Erythroblast (primary cell): ENCODE measurements around the gene GUK1.
A peak's percentile ranks its signal among the peaks of the same experiment; 100 is the strongest.
"Not testable (repeated sequence)": the region's sequence is repeated elsewhere in the genome, so short reads cannot be mapped to it uniquely, and the experiment has no call there.

ENCODE experiments used
- DNase-seq, 2 experiments: peaks; one replicate each; lab custom pipeline; 2025; lab: John Stamatoyannopoulos, UW
- GATA1 ChIP-seq: IDR thresholded peaks from 2 replicates; pipeline ENCODE4 v1.6.1; 2011; ENCODE audit warnings: low read depth, mild to moderate bottlenecking, control low read depth, low read length, moderate library complexity
- POLR2A ChIP-seq: IDR thresholded peaks from 2 replicates; pipeline ENCODE4 v1.6.1; 2011; ENCODE audit warnings: mild to moderate bottlenecking, low read length

GUK1 gene

GRCh38 chr1:228109073-228109961, 30.8 kb upstream of the GUK1 start, which contains the start of gene MRPL55:
TSS of gene MRPL55 (minus strand) at chr1:228109299. CDS start at chr1:228108260, 1,039 bp downstream.
- TF ChIP-seq POLR2A, result peak; percentile 91
- TF ChIP-seq GATA1, result no peak

GRCh38 chr1:228109962-228110488, 30.1 kb upstream of the GUK1 start:
- peak; percentile 53 to 64 for DNase-seq
- no peak for TF ChIP-seq GATA1
- TF ChIP-seq POLR2A, result no peak

More at GRCh38 chr1:228109073-228109961, 30.8 kb upstream of the GUK1 start, which contains the start of gene MRPL55:
- peak; percentile 98 to 99 for DNase-seq

- TF ChIP-seq POLR2A, result no peak
- no peak for TF ChIP-seq GATA1
- DNase-seq, result no peak
Measured at GRCh38 chr1:228110556-228110955, 29.5 kb upstream of the GUK1 start.

- DNase-seq, result not testable (repeated sequence)
Measured at GRCh38 chr1:228111315-228111714, 28.8 kb upstream of the GUK1 start.

- TF ChIP-seq POLR2A (no peak), GATA1 (no peak)
- DNase-seq, result no peak
Measured at GRCh38 chr1:228112167-228112566, 27.9 kb upstream of the GUK1 start.

- DNase-seq, result no peak
- TF ChIP-seq GATA1, result no peak
- TF ChIP-seq POLR2A, result no peak
Measured at GRCh38 chr1:228112617-228113016, 27.5 kb upstream of the GUK1 start.

GRCh38 chr1:228114827-228115226, 25.3 kb upstream of the GUK1 start:
- no peak for TF ChIP-seq GATA1
- TF ChIP-seq POLR2A, result no peak
- DNase-seq, result no peak

- TF ChIP-seq POLR2A (no peak), GATA1 (no peak)
- DNase-seq, result no peak
Measured at GRCh38 chr1:228117335-228117734, 22.7 kb upstream of the GUK1 start.

GRCh38 chr1:228118040-228118439, 22.0 kb upstream of the GUK1 start:
- peak in 1 of 2 experiments; percentile 41 for DNase-seq
- TF ChIP-seq POLR2A (no peak), GATA1 (no peak)

- TF ChIP-seq GATA1, result no peak
- TF ChIP-seq POLR2A, result no peak
- DNase-seq, result no peak
Measured at GRCh38 chr1:228120351-228120750, 19.7 kb upstream of the GUK1 start.

- no peak for DNase-seq
- no peak for TF ChIP-seq POLR2A
- TF ChIP-seq GATA1, result no peak
Measured at GRCh38 chr1:228120857-228121489, 19.1 kb upstream of the GUK1 start.

GRCh38 chr1:228122921-228123441, 17.1 kb upstream of the GUK1 start:
- TF ChIP-seq POLR2A (no peak), GATA1 (no peak)
- DNase-seq, result no peak

GRCh38 chr1:228123505-228123904, 16.6 kb upstream of the GUK1 start:
- no peak for DNase-seq
- TF ChIP-seq GATA1 (no peak), POLR2A (no peak)

- no peak for DNase-seq
- TF ChIP-seq POLR2A, result no peak
- no peak for TF ChIP-seq GATA1
Measured at GRCh38 chr1:228125185-228125584, 14.9 kb upstream of the GUK1 start.
